PC-3 (cell line): ENCODE results near the gene SLC9A8.

Experiments
- CTCF ChIP-seq: fragments of 300-600 bp; sonication (generic); conservative IDR thresholded peaks from 2 replicates; pipeline ENCODE4 v1.5.1; 2017; ENCODE audit warnings: antibody characterized with exemption, low read depth, mild to moderate bottlenecking, low read length
- EZH2 ChIP-seq: fragments of 300-600 bp; sonication (generic); IDR thresholded peaks from one replicate; pipeline ENCODE4 v1.6.1; 2017; ENCODE audit warnings: antibody characterized with exemption, mild to moderate bottlenecking, low read length; ENCODE audit not compliant: unreplicated experiment

GRCh38 chr20:49885558-49886332 lies 73.1 kb downstream of the SLC9A8 start:
- TF ChIP-seq CTCF = no peak
- no peak for TF ChIP-seq EZH2
